PFSK-1 (cell line): ENCODE measurements around the gene C19orf12.

Experiments used
- FOXP2 ChIP-seq: optimal IDR thresholded peaks from 2 replicates; pipeline ENCODE3; 2011; ENCODE audit warnings: borderline replicate concordance, control low read depth, inconsistent platforms; ENCODE audit not compliant: insufficient read depth; ENCODE audit errors: extremely low read length, extremely low read depth
- POLR2AphosphoS5 ChIP-seq: IDR thresholded peaks from 2 replicates; pipeline ENCODE4 v1.6.1; 2012; ENCODE audit warnings: low read depth, mild to moderate bottlenecking, control low read depth, low read length, moderate library complexity
- SIN3A ChIP-seq: IDR thresholded peaks from 2 replicates; pipeline ENCODE4 v1.6.1; 2012; ENCODE audit warnings: mild to moderate bottlenecking, low read length, moderate library complexity, borderline replicate concordance; ENCODE audit not compliant: insufficient read depth
- TAF1 ChIP-seq: IDR thresholded peaks from 2 replicates; pipeline ENCODE4 v1.6.1; 2012; ENCODE audit warnings: low read length, control low read depth, borderline replicate concordance; ENCODE audit not compliant: insufficient read depth
- TF ChIP-seq, protein P1 (sequence below), 2 experiments: IDR thresholded peaks; 2 replicates each; pipeline versions ENCODE4 v1.6.1 to v1.8.0; 2011 to 2012; ENCODE audit warnings: low read depth in 2 of 2, low read length in 2 of 2, control low read depth in 1 of 2, inconsistent platforms in 1 of 2, mild to moderate bottlenecking in 1 of 2, moderate library complexity in 1 of 2; ENCODE audit not compliant: insufficient read depth in 1 of 2

C19orf12 gene

DNA sequence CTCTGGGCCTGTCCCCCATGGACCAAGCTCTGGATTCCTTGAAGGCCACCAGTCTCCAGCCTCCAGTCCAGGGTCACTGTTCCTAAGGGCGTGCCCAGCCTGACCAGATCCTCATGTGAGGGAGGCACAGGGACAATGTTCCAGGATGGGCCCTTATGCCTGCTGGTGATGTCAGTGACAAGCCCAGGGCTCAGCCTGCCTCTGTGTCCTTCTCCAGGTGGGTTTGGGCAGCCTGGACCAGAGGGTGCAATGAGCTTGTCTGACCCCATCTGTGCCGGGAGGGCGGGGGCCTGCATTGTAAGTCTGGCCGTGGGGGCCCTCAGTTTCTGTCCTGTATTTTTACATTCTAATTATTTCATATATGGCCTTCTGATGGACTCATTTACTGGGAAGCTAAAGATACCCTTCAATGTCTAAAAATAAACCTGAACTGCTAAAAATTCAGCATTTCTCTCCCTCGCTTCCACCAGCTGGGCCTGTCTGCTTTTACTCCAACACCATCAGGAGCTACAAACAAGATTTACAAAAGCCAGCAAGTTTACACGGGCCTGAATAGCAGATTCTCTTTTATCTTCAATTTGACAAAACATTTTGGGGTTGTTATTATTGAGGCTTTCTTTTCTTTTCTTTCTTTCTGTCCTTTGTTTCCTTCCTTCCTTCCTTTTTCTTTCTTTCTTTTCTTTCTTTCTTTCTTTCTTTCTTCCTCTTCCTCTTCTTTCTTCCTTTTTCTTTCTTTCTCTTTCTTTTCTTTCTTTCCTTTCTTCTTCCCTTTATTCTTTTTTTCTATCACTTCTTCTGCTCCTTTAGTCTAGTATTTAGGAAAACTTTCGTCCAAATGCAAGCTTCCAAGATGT lies 34.2 kb upstream of the C19orf12 start:
- TF ChIP-seq, protein P1, sequence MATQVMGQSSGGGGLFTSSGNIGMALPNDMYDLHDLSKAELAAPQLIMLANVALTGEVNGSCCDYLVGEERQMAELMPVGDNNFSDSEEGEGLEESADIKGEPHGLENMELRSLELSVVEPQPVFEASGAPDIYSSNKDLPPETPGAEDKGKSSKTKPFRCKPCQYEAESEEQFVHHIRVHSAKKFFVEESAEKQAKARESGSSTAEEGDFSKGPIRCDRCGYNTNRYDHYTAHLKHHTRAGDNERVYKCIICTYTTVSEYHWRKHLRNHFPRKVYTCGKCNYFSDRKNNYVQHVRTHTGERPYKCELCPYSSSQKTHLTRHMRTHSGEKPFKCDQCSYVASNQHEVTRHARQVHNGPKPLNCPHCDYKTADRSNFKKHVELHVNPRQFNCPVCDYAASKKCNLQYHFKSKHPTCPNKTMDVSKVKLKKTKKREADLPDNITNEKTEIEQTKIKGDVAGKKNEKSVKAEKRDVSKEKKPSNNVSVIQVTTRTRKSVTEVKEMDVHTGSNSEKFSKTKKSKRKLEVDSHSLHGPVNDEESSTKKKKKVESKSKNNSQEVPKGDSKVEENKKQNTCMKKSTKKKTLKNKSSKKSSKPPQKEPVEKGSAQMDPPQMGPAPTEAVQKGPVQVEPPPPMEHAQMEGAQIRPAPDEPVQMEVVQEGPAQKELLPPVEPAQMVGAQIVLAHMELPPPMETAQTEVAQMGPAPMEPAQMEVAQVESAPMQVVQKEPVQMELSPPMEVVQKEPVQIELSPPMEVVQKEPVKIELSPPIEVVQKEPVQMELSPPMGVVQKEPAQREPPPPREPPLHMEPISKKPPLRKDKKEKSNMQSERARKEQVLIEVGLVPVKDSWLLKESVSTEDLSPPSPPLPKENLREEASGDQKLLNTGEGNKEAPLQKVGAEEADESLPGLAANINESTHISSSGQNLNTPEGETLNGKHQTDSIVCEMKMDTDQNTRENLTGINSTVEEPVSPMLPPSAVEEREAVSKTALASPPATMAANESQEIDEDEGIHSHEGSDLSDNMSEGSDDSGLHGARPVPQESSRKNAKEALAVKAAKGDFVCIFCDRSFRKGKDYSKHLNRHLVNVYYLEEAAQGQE (IDR thresholded peaks at IDR 0.05; ENCODE audit: insufficient read depth in 1 of 2, low read depth in 2 of 2, low read length in 2 of 2) = no peak
- TF ChIP-seq SIN3A (no peak), TAF1 (no peak), POLR2AphosphoS5 (no peak), FOXP2 (no peak)

DNA sequence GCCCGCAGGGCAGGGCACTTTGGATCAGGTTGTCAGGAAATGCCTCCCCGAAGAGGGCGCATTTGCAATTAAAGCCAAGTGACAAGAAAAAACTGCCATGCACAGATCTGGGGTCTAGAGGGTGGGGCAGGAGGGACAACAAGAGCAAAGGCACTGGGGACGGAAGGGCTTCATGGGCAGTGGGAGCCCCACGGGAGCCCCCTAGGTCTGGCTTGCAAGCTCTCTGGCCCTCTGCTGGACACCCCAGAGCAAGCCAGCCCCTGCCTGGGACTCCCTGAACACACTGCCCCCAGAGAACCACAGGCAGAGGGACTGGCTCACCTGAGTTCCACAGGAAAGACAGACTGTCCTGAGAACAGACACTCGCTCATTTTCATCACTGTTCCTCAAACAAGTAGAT lies 30.2 kb upstream of the C19orf12 start:
- TF ChIP-seq FOXP2 (no peak), SIN3A (no peak), POLR2AphosphoS5 (no peak), TAF1 (no peak)
- TF ChIP-seq, protein P1 (IDR thresholded peaks at IDR 0.05; ENCODE audit: insufficient read depth in 1 of 2, low read depth in 2 of 2, low read length in 2 of 2) = no peak

DNA sequence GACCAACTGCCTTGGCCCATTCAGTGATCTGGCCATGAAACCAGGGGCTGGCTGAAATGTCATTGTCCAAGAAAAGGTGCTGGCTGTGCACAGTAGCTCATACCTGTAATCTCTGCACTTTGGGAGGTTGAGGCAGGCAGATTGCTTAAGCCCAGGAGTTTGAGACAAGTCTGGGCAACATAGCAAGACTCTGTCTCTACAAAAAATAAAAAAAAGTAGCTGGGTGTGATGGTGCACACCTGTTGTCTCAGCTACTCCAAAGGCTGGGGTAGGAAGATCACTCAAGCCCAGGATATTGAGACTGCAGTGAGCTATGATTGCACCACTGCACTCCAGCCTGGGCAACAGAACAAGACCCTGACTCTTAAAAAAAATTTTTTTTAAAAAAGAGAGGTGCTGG lies 28.6 kb upstream of the C19orf12 start:
- TF ChIP-seq, protein P1 (IDR thresholded peaks at IDR 0.05; ENCODE audit: insufficient read depth in 1 of 2, low read depth in 2 of 2, low read length in 2 of 2) = no peak
- no peak for TF ChIP-seq TAF1
- TF ChIP-seq SIN3A = no peak
- no peak for TF ChIP-seq FOXP2
- no peak for TF ChIP-seq POLR2AphosphoS5

DNA sequence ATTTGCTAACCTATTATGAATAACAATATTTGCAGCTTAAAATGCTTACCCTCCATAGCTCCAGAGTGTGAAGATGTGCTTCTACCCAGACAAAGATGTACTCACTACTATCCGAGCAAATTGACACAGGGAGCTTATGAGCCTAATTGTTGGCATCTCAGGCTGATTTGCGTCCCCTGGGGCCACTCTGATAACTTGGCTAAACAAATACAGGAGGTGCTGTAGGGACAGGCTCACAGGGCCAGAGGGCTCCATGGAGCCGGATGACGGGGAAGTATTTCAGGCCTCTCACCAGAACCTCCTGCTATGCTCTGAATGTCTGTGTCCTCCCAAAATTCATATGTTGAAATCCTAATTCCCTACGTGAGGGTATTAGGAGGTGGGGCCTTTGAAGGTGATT lies 26.7 kb upstream of the C19orf12 start:
- TF ChIP-seq FOXP2 (no peak), TAF1 (no peak), POLR2AphosphoS5 (no peak), SIN3A (no peak)
- TF ChIP-seq, protein P1 (IDR thresholded peaks at IDR 0.05; ENCODE audit: insufficient read depth in 1 of 2, low read depth in 2 of 2, low read length in 2 of 2) = no peak
